Lower leg skin (tissue), 4 donors: Measurements from ENCODE around the gene ATP7A. TPM values are rescaled to one million over a fixed set of nuclear protein-coding genes. Genes with fewer than 3 reads are reported as not detected.
"Not testable (repeated sequence)": the region's sequence is repeated elsewhere in the genome, so short reads cannot be mapped to it uniquely, and the experiment has no call there.

ENCODE experiments used
- DNase-seq, 2 donors: peaks; one replicate each; pipeline ENCODE4 v3.0.0-alpha.2; 2019; ENCODE audit warnings: low spot score in 2 of 2
- H3K4me3 ChIP-seq: fragments of 200-600 bp; sonication (generic); 2 replicates; pipeline ENCODE4 v1.5.1; 2017; ENCODE audit warnings: mild to moderate bottlenecking, low read depth; ENCODE audit not compliant: poor library complexity, severe bottlenecking
- POLR2A ChIP-seq, 2 donors: fragments of 450-650 bp; IDR thresholded peaks; one replicate each; pipeline ENCODE4 v1.6.1; 2016 to 2017; ENCODE audit warnings: antibody characterized with exemption in 2 of 2, mild to moderate bottlenecking in 1 of 2, moderate library complexity in 1 of 2
- WGBS, 2 donors: methylation state at CpG; one replicate each; pipeline ENCODE4 v1.1.5; 2018; 5-methylcytosine and 5-hydroxymethylcytosine counted together
- intact Hi-C: fragments of 100-400 bp; cut with DNase I; formaldehyde crosslinking; loops from one replicate; pipeline ENCODE4 v1.15.0; 2023; ENCODE audit warnings: low total_unique reads
- total RNA-seq, 4 donors: library from RNA; depleted of rRNA; stranded (reverse); fragments of >200 nt; gene quantifications; one replicate each; pipeline ENCODE4 v1.1.0, GENCODE V29; 2016
- TF ChIP-seq, protein P1 (sequence below), 3 donors: fragments of 450-650 bp; IDR thresholded peaks; one replicate each; pipeline ENCODE4 v1.5.1; 2016; ENCODE audit warnings: antibody characterized with exemption in 3 of 3, mild to moderate bottlenecking in 3 of 3, moderate library complexity in 2 of 3

ATP7A gene
- total RNA-seq: 10 to 100 TPM; 20.9 to 37.6 (median 28.5) TPM

DNA sequence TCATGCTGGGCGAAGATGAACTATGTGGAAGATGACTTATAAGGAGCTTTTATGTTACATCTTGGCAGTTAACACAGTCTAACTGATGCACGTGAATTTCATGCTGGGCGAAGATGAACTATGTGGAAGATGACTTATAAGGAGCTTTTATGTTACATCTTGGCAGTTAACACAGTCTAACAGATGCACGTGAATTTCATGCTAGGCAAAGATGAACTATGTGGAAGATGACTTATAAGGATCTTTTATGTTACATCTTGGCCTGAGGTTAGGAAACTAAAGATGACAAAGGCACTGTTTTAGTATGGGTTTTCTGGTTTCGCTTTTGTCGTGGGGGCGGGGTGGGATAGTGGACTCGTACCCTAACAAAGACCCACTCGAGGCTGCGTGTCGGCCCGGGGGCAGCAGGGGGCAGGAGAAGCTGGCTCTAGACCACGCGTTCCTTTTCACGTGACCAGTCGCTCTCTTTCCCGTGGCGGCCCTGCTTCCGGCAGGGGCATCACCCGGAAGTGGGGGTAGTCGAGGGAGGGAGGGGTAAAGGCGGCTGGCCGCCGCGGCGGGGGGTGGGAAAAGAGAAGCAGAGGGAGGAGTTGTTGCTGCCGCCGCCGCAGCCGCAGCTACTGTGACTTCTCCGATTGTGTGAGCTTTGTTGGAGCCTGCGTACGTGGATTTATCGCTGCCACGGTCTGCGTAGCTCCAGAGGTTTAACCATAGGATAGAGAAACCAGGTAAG lies at the start of gene ATP7A:
Gene ATP7A, plus strand, starts transcription at position 586 of the 733 bp plus-strand sequence. CDS start 60,949 bp downstream, outside the sequence.
- peak within 1 kb of the TSS; percentile 25 for H3K4me3 ChIP-seq
- WGBS, 2 donors: 4 to 31% methylated on average over 18 to 35 of the region's 36 CpGs
- intact Hi-C loops: no loop called here
- TF ChIP-seq, protein P1, sequence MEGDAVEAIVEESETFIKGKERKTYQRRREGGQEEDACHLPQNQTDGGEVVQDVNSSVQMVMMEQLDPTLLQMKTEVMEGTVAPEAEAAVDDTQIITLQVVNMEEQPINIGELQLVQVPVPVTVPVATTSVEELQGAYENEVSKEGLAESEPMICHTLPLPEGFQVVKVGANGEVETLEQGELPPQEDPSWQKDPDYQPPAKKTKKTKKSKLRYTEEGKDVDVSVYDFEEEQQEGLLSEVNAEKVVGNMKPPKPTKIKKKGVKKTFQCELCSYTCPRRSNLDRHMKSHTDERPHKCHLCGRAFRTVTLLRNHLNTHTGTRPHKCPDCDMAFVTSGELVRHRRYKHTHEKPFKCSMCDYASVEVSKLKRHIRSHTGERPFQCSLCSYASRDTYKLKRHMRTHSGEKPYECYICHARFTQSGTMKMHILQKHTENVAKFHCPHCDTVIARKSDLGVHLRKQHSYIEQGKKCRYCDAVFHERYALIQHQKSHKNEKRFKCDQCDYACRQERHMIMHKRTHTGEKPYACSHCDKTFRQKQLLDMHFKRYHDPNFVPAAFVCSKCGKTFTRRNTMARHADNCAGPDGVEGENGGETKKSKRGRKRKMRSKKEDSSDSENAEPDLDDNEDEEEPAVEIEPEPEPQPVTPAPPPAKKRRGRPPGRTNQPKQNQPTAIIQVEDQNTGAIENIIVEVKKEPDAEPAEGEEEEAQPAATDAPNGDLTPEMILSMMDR (IDR thresholded peaks at IDR 0.05): no peak
- no peak for TF ChIP-seq POLR2A (IDR thresholded peaks at IDR 0.05)
- peak; percentile 85 to 96 for DNase-seq

DNA sequence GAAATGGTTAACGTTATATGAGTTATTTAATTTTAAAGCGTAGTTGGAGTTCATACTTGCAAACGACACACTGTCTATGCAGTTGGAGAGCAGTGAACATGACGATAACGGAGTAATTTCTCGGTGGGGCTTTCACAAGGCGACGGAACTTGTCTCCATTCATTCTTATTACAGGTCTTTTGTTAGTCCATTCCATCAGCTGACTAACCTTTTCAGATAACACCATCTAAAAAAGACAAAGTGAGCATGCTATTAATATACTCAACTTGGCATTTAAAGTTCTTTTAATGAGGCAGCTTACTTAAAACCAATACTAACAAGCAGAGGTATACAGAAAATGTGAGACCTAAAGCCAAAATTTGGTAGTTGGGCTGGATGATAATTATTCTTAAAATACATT lies 35.1 kb upstream of the ATP7A start:
- WGBS, 2 donors: 93 to 97% methylated on average over 8 of the region's 8 CpGs
- intact Hi-C loops: no loop called here
- H3K4me3 ChIP-seq: no peak overlapping the region
- DNase-seq: no peak
- TF ChIP-seq, protein P1 (IDR thresholded peaks at IDR 0.05): no peak
- no peak for TF ChIP-seq POLR2A (IDR thresholded peaks at IDR 0.05)

DNA sequence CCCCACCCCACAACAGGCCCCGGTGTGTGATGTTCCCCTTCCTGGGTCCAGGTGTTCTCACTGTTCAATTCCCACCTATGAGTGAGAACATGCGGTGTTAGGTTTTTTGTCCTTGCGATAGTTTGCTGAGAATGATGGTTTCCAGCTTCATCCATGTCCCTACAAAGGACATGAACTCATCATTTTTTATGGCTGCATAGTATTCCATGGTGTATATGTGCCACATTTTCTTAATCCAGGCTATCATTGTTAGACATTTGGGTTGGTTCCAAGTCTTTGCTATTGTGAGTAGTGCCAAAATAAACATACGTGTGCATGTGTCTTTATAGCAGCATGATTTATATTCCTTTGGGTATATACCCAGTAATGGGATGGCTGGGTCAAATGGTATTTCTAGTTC lies 29.1 kb upstream of the ATP7A start:
- intact Hi-C loops, H3K4me3 ChIP-seq: not testable (repeated sequence)
- 91 to 94% methylated on average over 4 of the region's 4 CpGs for WGBS, 2 donors

DNA sequence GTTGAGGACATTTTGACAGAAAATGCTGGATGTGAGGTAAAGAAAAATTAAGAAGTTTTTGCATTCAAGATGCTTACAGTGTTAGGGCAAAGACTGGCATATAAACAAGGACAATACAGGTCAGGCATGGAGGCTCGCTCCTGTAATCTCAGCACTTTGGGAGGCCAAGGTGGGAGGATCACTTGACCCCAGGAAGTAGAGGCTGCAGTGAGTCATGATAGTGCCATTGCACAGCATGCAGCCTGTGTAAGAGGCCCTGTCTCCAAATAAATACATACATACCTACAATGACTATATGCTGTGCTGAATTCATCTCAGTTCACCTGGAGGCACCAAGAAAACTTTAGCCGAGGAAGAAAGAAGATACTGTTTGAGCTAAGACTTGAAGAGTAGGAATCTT lies 17.6 kb upstream of the ATP7A start:
- DNase-seq: no peak
- intact Hi-C loops: no loop called here
- no peak overlapping the region for H3K4me3 ChIP-seq
- 89 to 90% methylated on average over 2 of the region's 2 CpGs for WGBS, 2 donors
- TF ChIP-seq, protein P1 (IDR thresholded peaks at IDR 0.05): no peak
- TF ChIP-seq POLR2A (IDR thresholded peaks at IDR 0.05): no peak

More for the DNA sequence above, 29.1 kb upstream of the ATP7A start:
- not testable (repeated sequence) for DNase-seq

DNA sequence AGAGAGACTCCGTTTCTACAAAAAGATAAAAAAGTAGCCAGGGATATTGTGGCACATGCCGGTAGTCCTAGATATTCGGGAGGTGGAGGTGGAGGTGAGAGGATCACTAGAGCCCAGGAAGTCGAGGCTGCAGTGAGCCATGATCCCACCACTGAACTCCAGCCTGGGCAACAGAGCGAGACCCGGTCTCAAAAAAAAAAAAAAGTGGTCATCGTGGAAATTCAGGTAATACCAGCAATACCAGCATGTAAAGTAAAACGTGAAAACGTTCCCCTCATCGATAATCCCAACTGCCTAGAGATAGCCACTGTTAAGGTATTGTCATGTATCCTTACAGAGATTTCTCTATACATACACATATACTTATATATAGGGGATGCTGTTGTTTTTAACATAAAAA lies 16.8 kb upstream of the ATP7A start:
- intact Hi-C loops: no loop called here
- H3K4me3 ChIP-seq: no peak overlapping the region
- TF ChIP-seq POLR2A (IDR thresholded peaks at IDR 0.05): no peak
- TF ChIP-seq, protein P1 (IDR thresholded peaks at IDR 0.05): no peak
- 77 to 86% methylated on average over 10 of the region's 10 CpGs for WGBS, 2 donors
- DNase-seq: no peak

DNA sequence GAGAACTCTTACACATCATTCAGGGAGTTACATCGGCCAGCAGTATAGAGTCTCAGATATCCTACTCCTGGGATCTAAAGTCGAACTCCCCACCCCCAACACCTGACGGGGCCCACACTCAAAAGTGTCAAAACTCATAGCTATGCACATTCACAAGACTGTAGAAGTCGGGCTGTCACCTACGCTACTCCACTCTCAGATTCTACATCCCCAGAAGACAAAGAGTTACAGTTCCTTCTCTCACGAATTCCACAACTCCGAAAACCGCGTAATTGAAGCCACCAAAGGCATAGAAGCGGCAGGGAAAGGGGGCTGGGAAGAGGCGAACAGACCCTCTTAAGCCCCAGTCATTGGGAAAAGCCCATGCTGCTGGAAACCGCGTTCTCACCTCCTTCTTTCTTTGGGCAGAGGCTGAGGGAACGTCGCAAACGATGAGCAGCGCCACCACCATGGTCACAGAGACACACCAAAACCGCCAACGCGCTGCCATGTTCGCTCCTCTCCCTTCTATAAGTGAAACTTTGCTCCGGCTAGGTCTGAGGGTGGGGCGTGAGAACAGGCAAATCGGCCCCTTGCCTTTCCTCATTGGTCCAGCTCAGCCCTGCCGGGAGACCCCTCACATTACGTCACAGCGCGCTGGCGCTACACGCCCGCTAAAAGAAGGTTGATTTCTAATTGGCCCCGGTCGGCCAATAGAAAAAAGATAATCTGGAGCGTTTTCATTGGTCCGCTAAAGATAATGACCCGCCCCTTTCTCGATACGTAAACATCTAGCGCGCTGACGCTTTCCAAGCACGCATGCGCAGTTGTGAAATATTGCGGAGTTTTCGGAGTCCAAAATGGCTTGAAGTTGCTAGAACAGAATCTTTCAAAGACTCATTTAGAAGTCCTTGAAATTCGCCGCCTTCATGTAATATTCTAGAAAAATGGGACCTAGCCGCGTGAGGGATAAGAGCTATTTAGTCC lies 15.3 kb upstream of the ATP7A start, which contains the start of gene MAGT1:
Gene MAGT1, minus strand, starts transcription at position 515 of the 966 bp plus-strand sequence. Its CDS starts 25 bp downstream, at position 490.
- 1 to 41% methylated on average over 34 to 49 of the region's 49 CpGs for WGBS, 2 donors
- DNase-seq: peak; percentile 92 to 96
- intact Hi-C loops: no loop called here
- peak within 1 kb of the TSS; percentile 43 for H3K4me3 ChIP-seq
- TF ChIP-seq, protein P1 (IDR thresholded peaks at IDR 0.05): no peak
- TF ChIP-seq POLR2A (IDR thresholded peaks at IDR 0.05): peak in 1 of 2 donors; percentile 62
